GM11168 (cell line): ENCODE measurements around the gene GPR21.

Experiments
- in situ Hi-C: fragments of 300-500 bp; cut with MboI; formaldehyde crosslinking; loops from one replicate; pipeline ENCODE4 v1.12.0; 2022; ENCODE audit warnings: low sequenced_read_pairs; ENCODE audit not compliant: unreplicated experiment

Gene GPR21

GRCh38 chr9:123062351-123063176 lies 29.1 kb downstream of the GPR21 start:
- in situ Hi-C loops, result no loop called here

- in situ Hi-C loops, result no loop called here
Observed at GRCh38 chr9:123063177-123063598, 29.7 kb downstream of the GPR21 start.

DNA sequence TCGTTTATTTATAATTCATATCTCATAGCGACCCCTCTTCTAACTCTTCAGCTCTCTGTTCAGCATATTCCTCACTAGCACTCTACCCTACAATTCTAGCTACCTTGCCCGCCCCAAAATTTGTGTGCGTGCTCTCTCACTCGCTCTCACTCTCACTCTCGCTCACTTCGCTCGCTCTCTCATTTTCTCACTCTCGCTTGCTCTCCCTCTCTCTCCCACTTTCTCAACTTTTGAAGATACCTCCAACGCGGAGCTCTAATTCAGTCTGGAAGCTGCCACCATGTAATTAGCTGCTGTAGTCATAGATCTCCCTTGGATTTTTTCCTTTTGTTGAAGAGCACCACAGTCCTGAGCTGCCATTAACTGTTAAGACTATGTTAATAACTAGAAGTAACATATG lies 30.4 kb downstream of the GPR21 start:
- in situ Hi-C loops, result no loop called here

DNA sequence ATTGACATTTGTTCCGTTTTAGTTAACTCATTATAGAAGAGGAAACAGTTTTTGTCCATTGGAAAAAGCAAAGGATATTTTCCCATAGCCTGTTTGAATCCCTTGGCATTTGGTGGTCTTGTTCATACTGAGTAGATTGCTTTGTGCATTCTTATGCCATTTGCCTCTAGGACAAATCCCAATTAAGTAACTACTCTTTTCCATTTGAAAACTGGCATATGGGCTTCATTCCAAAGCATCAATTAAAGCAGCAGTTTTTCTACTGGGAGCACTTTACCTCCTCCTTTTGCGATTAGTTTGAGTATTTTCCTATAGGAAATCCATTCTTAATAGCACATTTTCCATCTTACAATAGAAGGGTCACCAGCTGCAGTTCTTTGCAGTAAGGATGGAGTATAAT lies 31.2 kb downstream of the GPR21 start:
- in situ Hi-C loops, result no loop called here

DNA sequence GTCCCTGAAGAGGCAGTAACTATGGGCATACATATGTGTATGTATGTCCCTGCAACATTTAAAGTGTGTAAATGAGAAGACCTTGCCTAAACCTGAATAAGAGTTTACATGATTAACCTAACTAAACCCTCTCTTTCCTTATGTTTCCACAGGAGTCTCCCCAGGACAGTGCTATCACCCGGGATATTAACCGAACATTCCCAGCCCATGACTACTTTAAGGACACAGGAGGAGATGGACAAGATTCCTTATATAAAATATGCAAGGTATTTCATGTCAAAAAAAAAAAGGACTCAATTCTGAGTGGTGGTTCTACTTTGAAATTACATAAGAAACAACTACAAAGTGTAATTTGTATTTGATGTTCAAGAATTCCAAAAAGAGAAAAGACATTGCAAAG lies 31.7 kb downstream of the GPR21 start:
- in situ Hi-C loops, result no loop called here

DNA sequence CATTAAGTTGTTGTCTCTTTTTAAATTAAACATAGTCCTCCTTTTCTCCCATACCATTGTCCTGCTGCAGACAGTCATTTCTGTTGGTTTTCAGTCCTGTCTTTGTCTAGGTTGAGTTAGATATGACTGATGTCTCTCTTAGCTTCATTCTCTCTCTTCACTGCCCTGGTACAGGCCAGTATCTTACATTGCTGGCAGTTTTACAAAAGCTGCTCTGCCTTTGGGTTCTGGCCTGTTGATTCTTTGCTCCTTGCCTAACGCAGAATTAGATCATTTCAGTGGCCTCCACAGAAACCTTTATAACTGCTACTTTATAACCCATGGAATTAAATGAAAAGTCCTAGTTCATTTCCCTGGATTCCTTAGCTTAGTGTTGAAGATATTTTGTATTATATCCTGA lies 33.7 kb downstream of the GPR21 start:
- in situ Hi-C loops, result no loop called here

- in situ Hi-C loops, result no loop called here
Observed at GRCh38 chr9:123069010-123069481, 35.6 kb downstream of the GPR21 start.

DNA sequence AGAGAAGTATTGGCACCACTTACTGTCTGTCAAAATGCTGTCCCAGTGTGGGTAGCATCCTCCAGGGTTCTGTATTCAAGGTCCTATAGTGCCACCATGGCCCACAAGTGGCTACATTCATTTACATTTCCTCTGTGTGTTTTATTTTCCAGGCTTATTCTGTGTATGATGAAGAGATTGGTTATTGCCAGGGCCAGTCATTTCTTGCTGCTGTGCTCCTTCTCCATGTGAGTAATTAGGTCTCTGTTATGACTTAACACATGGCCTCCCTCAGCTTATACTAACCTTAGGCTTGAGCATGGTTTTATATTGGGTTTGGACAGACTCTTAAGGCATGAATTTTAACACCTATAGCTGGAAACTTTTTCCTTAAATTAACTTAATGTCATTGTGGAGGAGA lies 36.7 kb downstream of the GPR21 start:
- in situ Hi-C loops, result no loop called here

GRCh38 chr9:123072407-123072995 lies 39.0 kb downstream of the GPR21 start:
- in situ Hi-C loops, result no loop called here

GRCh38 chr9:123073441-123073840 lies 40.0 kb downstream of the GPR21 start:
- in situ Hi-C loops, result no loop called here

DNA sequence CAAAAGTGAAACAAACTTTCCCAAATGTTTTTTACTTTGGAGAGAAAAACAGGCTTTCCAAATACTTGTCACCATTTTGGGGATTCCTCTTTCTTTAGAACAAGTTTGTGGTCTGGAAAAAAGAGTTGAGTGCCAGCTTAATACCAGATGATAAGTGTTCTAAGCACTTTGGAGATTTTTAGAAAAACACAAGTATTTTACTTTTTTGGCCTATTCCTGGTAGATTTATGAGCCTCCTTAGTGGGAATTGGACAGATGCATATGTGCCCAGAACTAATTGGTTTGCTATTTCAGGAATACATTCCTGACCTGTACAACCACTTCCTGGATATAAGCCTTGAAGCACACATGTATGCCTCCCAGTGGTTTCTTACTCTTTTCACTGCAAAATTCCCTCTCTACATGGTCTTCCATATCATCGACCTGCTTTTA lies 40.5 kb downstream of the GPR21 start:
- in situ Hi-C loops, result no loop called here

- in situ Hi-C loops, result no loop called here
Observed at GRCh38 chr9:123074628-123075027, 41.2 kb downstream of the GPR21 start.

DNA sequence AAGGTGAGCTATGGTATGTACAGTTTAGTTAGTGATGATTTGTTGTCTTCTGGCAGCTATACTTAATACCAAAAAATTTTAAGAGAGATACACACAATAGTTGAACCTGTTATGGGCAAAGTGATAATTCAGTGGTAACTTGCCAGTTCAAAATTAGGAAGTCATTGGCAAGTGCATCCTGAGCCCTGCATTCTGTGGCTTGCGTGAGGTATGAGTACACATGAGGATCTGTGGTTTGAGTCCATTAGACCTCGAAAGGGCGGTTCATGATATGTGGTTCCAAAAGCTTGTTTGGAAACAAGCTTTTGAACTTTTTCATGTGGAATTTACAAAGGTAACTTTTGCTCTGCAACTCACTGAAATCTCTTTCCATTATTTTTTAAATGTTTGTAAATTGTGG lies 47.0 kb downstream of the GPR21 start:
- in situ Hi-C loops, result loop anchor here (5.0 kb wide), 1 partner anchor 272 kb away; no protein-coding TSS in a partner anchor

GRCh38 chr9:123081824-123082223 lies 48.4 kb downstream of the GPR21 start:
- in situ Hi-C loops, result loop anchor here (5.0 kb wide), 1 partner anchor 270 kb away; no protein-coding TSS in a partner anchor

DNA sequence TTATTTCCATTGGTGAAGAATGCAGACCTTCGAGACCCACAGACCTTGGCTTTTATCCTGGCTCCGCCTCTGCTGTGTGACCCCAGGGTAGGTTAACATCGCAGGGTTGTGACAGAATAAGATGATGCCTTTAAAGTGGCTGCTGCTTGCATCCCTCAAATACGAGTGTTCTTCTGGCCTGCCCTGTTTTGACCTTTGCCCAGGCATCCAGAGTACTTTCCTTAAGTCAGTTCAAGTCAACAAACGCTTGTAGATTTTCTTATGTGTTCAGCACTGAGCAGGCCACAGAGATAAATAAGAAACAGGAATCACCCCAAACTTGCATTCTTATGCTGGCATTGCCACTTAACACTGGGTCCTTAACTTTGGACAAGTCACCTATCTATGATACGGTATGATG lies 50.2 kb downstream of the GPR21 start:
- in situ Hi-C loops, result loop anchor here (5.0 kb wide), 1 partner anchor 269 kb away; no protein-coding TSS in a partner anchor

GRCh38 chr9:123084256-123084655 lies 50.8 kb downstream of the GPR21 start:
- in situ Hi-C loops, result loop anchor here (5.0 kb wide), 1 partner anchor 268 kb away; no protein-coding TSS in a partner anchor
